Daoy (cell line): Measurements from ENCODE around the gene CABP7. TPM values are rescaled to one million over a fixed set of nuclear protein-coding genes. Genes with fewer than 3 reads are reported as not detected.

ENCODE experiments used
- DNase-seq: peaks from one replicate; pipeline ENCODE4 v3.0.0-alpha.2; 2015; ENCODE audit warnings: low read depth
- total RNA-seq: library from RNA; depleted of rRNA; stranded (reverse); fragments of >200 nt; shearing (Covaris generic); gene quantifications from 2 replicates; pipeline ENCODE4 v1.2.3, GENCODE V29; 2014; rRNA removed

CABP7 gene
- total RNA-seq: 1.1 and 1.7 TPM in 2 replicates

DNA sequence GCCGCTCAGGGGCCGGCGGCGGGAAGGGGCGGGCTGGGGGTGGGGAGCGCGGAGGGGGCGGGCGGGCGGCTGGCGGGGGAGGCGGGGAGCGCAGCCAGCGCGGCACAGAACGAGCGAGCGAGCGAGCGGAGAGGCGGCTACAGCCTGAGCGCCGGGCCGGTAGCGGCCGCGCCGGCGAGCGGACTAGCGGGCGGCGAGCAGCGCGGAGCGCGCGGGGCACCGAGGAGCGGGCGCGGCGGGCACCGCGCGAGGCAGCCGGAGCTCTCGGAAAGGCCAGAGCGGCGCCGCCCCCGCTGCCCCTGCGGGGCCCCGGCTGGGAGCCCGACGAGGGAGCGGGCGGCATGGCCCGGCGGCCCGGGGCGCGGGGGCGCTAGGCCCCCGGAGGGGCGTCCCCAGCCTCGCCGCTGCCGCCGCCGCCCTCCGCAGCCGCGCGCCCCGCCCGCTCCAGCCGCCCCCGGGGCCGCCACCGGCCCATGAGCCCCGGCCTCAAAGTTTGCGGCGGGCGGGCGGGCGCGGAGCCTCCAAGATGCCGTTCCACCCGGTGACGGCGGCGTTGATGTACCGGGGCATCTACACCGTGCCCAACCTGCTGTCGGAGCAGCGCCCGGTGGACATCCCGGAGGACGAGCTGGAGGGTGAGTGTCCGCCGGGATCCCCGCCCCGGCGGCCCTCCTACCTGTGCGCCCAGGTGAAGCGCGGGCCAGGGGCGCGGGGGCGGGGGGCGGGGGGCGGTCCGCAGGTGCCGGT is at the start of gene CABP7:
TSS of gene CABP7 (plus strand) at position 105 of the 747 bp plus-strand sequence. CDS start at position 527, 422 bp downstream.
- no peak for DNase-seq

DNA sequence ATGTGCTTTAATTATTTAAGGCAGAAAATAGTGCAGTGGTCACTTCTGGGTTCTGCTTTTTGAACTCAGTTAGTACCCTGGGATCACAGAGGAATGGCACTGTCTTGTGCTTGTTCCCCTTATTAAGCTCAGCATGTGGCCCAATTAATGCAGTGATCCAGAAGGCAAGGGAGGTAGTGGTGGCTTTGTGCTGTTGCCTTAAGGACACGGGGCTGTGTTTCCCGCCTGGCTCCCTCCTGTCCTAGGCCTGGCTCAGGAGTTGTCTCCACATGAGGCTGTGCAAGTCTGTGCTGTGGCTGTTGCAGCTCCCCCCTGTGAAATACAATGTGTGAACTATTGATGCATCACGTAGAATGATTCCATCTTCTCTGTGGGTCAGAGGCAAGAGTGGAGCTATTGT is 49.2 kb upstream of the CABP7 start:
- no peak for DNase-seq

- DNase-seq: no peak
Measured at GRCh38 chr22:29673361-29674066, 46.3 kb upstream of the CABP7 start.

DNA sequence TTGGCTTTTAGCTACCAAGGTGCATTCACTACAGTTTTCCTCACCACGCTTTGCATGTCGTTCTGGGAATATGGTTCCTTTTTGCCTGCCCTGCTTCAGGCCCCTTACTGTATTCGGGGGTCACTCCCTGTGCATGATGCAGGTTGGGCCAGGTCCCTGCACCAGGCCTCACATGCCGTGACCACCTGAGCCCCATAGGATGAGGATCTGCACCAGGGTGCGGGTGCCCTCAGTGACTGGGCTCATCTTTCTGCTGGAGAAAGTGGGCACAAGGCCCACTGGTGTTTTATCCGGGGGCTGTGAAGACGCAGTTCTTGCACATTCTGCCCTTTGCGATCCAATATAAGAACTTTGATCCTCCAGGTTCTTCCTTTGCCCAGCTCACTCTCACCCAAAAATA is 45.7 kb upstream of the CABP7 start:
- no peak for DNase-seq

- no peak for DNase-seq
Measured at GRCh38 chr22:29679316-29679715, 40.5 kb upstream of the CABP7 start.

DNA sequence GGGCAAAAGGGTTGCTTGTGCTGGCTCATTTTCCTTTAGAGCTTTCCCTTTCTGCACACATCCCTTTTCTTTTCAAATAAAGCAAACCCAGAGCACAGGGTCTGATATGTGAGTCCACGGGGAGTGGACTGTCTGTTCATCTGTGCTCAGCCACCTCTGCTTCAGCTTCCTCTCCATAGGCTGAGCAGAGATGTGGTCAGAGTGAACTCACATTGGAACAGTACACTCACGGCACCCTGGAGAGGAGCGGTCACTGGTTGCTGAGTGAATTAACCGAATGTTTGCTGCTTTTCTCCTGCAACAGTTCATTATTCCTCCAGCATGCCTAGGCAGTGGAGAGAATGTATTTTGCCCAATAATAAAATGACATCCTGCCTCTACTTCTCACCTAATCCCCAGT is 36.3 kb upstream of the CABP7 start:
- no peak for DNase-seq

GRCh38 chr22:29684244-29684643 is 35.6 kb upstream of the CABP7 start:
- DNase-seq: no peak

DNA sequence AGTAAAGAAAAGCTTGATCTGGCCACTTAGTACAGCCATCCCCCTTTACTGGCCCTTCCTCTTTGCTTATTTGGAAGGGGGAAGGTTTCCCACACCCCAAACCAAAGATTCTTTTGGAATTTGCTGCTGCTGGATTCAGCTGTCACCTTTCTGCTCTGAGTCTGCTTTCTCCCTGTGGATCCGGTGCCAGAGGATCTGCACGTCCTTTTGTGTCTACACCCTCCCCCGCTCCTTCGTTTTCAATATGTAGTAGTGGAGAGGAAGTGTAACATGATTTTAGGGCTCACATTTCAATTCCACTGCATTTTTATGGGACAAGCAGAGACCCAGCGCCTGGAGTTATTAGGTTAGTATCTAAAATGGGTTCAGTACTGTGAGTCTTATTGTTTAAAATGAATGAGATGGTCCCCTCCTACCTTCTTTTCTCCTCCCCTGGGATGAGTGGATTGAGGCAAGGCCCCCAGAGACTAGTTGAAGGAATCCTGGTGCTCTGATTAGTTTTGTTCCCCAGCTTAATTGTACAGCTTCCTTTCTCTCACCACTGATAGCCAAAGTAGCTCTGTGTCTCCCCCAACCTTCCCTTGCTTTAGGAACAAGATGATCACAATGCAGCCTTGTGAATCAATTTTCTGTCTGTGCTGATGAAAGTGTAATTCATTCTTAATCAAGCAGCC is 30.5 kb upstream of the CABP7 start:
- no peak for DNase-seq

- DNase-seq: no peak
Measured at GRCh38 chr22:29689880-29690213, 30.0 kb upstream of the CABP7 start.

DNA sequence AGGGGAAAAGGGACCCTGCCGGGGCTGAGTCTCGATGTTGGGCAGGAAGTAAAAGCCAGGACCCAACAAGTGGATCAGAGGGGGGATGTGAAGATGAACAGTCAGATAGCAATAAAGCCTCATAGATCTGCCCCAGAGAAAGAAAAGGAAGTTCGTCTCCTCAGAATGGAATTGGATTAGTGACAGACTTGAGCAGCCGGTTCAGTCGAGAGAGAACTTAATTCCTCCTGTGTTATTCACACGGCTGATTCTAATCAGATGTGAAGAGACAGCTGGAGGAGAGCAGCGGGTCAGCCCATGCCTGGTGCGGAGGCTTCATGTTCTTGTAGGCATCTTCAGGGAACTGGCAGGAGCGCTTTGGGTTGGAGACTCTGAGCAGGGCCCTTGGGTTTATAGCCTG is 29.3 kb upstream of the CABP7 start:
- no peak for DNase-seq

- no peak for DNase-seq
Measured at GRCh38 chr22:29691636-29692326, 28.0 kb upstream of the CABP7 start.

DNA sequence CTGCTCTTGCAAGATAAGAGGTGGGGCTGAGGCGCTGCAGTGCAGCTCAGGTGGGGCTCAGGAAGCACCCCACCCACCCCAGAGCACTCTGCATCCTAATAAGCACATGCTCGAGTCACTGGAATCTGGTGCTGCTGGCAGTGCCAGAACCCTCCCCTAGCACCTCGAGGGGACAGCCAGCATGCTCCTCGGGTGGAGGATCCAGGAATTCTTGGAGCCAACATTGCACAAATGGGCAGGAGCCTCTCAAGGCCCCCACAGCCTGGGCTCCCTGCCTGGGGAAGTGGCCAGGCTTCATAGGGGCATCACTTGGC is 27.5 kb upstream of the CABP7 start:
- DNase-seq: no peak

- DNase-seq: no peak
Measured at GRCh38 chr22:29693161-29693560, 26.6 kb upstream of the CABP7 start.

DNA sequence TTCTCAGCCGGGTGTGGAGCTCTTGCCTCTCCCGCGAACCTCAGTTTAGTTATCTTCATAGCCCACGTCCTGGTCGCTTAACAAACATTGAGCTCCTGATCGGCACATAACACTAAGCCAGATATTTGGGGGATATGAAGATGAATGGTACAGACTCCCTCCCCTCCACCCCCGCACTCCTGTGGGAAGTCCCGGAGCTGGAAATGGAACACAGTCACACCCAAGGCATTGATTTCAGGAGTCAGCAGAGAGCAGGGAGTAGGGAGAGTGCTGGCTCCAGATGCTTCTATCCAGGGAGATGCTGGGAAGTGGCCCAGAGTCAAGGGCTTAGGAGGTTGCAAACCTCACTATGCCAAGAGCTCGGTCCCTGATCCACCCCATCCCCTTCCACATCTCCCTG is 26.1 kb upstream of the CABP7 start:
- DNase-seq: no peak

GRCh38 chr22:29695129-29695926 is 24.5 kb upstream of the CABP7 start:
- no peak for DNase-seq

- no peak for DNase-seq
Measured at GRCh38 chr22:29697853-29698598, 21.8 kb upstream of the CABP7 start.

DNA sequence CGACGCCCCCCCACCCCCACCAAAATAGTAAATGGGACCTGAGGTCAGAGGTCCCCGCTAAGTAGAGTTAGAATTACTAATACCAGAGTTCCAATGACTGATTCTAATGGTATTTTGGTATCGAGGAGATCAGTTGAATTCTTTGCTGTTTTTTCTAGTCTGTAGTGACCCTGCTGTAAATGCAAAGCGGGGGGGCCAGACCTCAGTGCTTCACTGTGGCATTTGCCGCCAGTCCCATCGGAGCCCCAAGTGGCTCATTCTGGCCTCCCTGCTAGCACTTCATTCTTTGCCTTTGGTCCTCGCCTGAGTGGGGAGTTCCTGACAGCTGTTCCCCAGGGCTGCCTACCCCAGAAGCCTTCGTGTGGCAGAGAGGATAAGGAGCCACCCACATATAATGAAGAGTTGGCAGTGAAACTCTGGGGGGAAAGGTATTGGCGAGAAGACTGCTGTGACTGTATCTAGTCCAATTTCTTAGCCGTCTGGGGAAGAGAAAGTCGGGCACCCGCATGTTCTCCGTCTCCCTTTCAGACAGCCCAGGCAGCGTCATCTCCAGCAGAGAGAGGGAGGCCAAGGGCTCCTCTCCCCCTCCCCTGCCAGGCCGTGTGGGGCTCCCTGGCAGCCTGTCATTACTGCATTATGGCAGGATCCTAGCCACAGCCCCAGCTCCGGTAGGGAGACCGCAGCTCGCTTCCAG is 19.4 kb upstream of the CABP7 start:
- no peak for DNase-seq

DNA sequence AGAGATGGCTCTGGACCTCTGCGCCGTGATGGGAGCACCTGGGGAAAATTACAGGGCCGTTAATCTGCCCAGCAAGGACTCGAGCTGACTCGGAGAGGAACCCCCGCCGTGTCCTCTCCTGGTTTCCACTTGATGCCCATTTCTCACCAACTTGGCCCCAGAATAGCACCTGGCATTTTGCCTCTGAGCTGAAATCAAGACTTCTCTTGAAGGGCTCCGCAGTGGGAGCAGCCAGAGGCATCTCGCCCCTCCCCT is 19.0 kb upstream of the CABP7 start:
- DNase-seq: no peak

DNA sequence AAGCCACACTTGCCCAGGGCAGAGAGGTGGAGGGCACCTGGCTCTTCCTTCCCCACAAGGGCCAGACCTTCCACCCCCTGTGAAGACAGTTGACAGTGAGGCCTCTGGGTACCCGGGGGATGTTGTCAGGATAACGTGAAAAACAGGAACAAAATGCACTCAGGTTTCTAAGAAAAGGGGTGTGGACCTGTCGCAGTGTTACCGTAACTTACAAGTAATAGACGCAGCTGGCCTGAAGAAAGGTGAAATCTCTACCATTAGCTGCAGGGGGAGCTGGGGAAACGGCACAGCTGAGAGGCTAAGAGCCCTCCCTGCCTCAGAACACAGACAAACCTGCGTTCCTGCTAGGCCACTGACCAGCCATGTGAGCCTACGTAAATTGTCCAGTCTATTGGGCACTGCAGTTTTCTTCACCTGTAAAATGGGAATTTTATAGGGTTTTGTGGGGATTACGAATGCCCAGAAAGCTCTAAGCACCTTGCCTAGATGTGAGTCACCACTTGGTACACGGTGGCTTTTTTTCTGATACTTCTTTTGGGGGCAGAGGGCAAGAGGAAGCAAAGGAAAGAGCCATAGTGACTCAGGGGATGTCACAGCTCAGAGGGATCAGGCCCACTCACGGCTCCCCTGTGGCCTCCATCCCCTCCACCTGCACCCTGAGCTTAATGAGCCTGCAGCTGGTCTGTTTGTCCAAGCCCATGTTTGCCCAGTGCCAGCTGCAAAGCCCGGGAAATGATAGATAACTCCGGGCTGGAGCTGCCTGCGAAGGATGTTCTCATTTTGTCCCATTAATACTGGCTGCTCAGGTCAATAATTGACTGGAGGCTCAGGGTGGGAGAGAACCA is 18.4 kb upstream of the CABP7 start:
- peak; percentile 71 for DNase-seq
